Activated naive CD4-positive, alpha-beta T cell treated with anti-CD3 and anti-CD28 coated beads, Interleukin-2, amount 50 U/mL, for 16 hours (primary cell): ENCODE measurements around the gene CEBPE.

Experiments
- DNase-seq: peaks from one replicate; pipeline ENCODE4 v3.0.0-alpha.2; 2020

CEBPE gene

GRCh38 chr14:23071921-23072539, 47.0 kb downstream of the CEBPE start:
- DNase-seq: no peak

- DNase-seq: peak; percentile 81
Measured at GRCh38 chr14:23071244-23071920, 47.7 kb downstream of the CEBPE start.

DNA sequence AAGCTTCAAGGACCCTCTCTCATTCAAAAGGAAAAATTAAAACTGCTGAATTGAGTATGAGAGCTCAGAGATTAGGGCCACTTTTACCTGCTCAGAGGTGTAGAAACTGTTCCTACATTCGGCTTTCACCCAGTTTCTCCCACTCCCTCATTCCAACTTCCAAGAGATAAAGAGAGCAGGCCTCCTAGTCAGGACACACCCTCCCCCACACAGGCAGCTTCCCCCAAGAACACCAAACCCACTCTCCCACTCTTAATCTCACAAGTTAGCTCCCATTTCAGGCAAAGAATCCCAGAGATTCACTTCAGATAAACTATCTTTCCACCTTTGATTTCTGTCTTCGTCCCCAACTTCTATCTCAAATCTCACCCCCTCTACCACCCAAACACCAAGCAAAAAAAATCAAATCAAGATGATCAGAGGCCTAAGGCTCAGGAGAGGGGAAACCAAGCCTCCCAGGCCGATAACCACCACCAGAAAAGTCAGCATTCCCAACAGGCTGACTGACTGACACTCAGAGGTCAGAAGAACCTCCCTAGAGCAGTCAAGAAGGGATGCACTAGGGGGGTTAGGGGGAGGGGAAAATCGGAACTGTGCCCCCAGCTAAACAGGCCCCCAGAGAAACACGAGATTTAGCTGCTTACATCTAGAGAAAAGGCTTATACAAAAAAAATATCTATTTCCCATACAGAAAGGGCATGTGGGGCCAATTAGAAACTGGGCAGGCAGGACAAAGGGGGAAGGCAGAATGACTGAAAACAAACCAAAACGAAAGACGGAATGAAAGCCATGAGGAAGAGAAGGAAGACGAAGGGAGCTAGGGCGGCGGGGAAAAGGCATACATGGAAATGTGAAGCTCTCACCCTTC, 48.6 kb downstream of the CEBPE start:
- DNase-seq: no peak

GRCh38 chr14:23069413-23069806, 49.6 kb downstream of the CEBPE start:
- no peak for DNase-seq

DNA sequence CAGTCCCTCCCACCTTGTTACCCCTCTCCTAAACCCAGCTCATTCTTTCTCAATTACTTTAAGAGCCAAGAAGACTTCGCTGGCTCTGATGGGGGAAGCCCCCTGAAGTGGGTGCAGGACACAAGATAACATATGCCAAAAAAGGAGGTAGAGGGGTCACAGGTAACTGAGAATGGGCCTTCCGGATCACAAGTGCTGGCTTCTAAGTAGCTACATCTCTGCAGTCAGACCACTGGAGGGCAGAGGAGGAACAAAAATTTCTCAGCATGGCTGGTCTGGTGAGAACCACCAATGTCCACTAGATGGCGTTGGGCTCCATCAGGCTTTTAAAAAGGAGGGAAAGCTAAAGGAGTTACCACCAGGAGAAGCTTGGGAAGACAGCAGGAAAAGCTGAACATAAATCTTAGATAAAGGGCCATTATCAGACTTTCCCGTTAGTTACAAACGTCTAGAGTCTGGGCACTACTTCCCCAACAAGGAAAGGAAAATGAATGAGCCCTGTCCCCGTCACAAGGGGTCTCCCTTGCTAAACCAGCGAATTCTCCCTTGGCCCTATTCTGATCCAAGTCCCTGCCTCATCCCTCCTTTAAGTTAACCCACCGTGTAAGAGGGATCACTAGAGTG, 50.2 kb downstream of the CEBPE start:
- peak; percentile 67 for DNase-seq

- DNase-seq: no peak
Measured at GRCh38 chr14:23067847-23068788, 50.9 kb downstream of the CEBPE start.
